SK-N-MC (cell line): ENCODE results near the gene CFAP299.

Experiments
- EZH2 ChIP-seq: fragments of 200-600 bp; sonication (generic); IDR thresholded peaks from one replicate; pipeline ENCODE4 v1.6.1; 2017; ENCODE audit warnings: antibody characterized with exemption
- POLR2AphosphoS5 ChIP-seq: IDR thresholded peaks from 2 replicates; pipeline ENCODE4 v1.6.1; 2012; ENCODE audit warnings: mild to moderate bottlenecking, low read depth, low read length, borderline replicate concordance

DNA sequence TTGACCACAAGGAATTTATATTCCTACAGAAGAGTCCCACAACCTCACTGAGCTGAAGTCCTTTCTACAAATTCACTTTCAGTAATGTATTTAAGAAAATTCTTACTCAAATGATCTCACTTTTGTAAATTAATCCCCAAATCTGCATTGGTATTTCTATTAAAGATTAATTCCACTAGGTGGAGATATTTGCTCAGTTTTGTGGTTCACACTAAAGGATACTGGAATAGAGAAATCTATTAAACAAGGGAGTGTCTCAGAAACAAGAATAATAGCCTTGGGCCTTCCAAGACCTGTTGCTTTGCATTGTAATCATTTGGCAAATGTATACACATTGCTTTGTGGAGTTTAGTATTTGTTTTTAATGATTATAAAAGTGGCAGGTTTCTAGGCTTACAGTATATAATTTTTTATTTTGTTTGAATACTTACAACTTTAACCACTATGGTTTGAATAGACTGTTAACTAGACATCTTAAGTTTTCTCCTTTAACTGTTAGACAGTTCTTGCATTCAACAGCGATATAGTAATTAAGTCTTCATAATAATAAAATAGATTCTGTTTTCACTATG is 25.9 kb downstream of the CFAP299 start:
- no peak for TF ChIP-seq EZH2
- no peak for TF ChIP-seq POLR2AphosphoS5
